Neural cell (in vitro differentiated cells): ENCODE results near the gene L3MBTL1. TPM values are rescaled to one million over a fixed set of nuclear protein-coding genes. Genes with fewer than 3 reads are reported as not detected.

Experiments
- H2AFZ ChIP-seq: fragments of 200-600, 300-800 bp; sonication (generic), shearing (Covaris generic); 2 replicates; pipeline ENCODE4 v1.6.0; 2014; ENCODE audit warnings: low read depth, mild to moderate bottlenecking, antibody characterized with exemption, low read length, moderate library complexity
- H3F3A ChIP-seq: fragments of 200-600 bp; shearing (Covaris generic); 2 replicates; pipeline ENCODE4 v1.6.1; 2016; ENCODE audit warnings: mild to moderate bottlenecking, moderate library complexity, mixed read lengths, antibody characterized with exemption, low read length; ENCODE audit not compliant: insufficient read depth, poor library complexity, severe bottlenecking
- H3K27ac ChIP-seq: fragments of 200-600, 300-800 bp; sonication (generic), shearing (Covaris generic); 2 replicates; pipeline ENCODE4 v1.5.1; 2014; ENCODE audit warnings: mild to moderate bottlenecking, low read length, moderate library complexity
- H3K27me3 ChIP-seq: fragments of 300-800, 200-600 bp; sonication (generic), shearing (Covaris generic); 2 replicates; pipeline ENCODE4 v1.6.0; 2014; ENCODE audit warnings: mild to moderate bottlenecking, low read depth, low read length, moderate library complexity; ENCODE audit not compliant: insufficient read depth
- H3K36me3 ChIP-seq: fragments of 300-800, 200-600 bp; sonication (generic), shearing (Covaris generic); 2 replicates; pipeline ENCODE4 v1.5.1; 2014; ENCODE audit warnings: mild to moderate bottlenecking, antibody characterized with exemption, low read length, moderate library complexity; ENCODE audit not compliant: insufficient read depth
- H3K4me2 ChIP-seq: fragments of 300-800, 200-600 bp; sonication (generic), shearing (Covaris generic); 2 replicates; pipeline ENCODE4 v1.6.0; 2014; ENCODE audit warnings: mild to moderate bottlenecking, low read length
- H3K4me3 ChIP-seq: fragments of 300-800, 200-600 bp; sonication (generic), shearing (Covaris generic); 2 replicates; pipeline ENCODE4 v1.5.1; 2014; ENCODE audit warnings: mild to moderate bottlenecking, low read length, moderate library complexity
- H3K79me2 ChIP-seq: fragments of 200-600 bp; shearing (Covaris generic); replicated peaks from 2 replicates; pipeline ENCODE4 v1.6.0; 2014; ENCODE audit warnings: mild to moderate bottlenecking, low read length, moderate library complexity; ENCODE audit not compliant: insufficient read depth
- H3K9ac ChIP-seq: fragments of 300-800, 200-600 bp; sonication (generic), shearing (Covaris generic); 2 replicates; pipeline ENCODE4 v1.6.1; 2016; ENCODE audit warnings: mild to moderate bottlenecking, low read length, mixed read lengths
- H3K9me2 ChIP-seq: fragments of 200-600 bp; shearing (Covaris generic); 2 replicates; pipeline ENCODE4 v1.6.1; 2016; ENCODE audit warnings: mild to moderate bottlenecking, low read length, mixed read lengths; ENCODE audit not compliant: insufficient read depth
- H3K9me3 ChIP-seq: fragments of 200-600, 300-800 bp; sonication (generic), shearing (Covaris generic); 2 replicates; pipeline ENCODE4 v1.6.1; 2016; ENCODE audit warnings: mild to moderate bottlenecking, mixed run types, low read length, moderate library complexity, mixed read lengths
- H4K20me1 ChIP-seq: fragments of 200-600 bp; shearing (Covaris generic); 2 replicates; pipeline ENCODE4 v1.6.1; 2016; ENCODE audit warnings: mild to moderate bottlenecking, mixed run types; ENCODE audit not compliant: insufficient read depth
- CTCF ChIP-seq: fragments of 450-650 bp; IDR thresholded peaks from 2 replicates; pipeline ENCODE4 v1.5.1; 2014; ENCODE audit warnings: antibody characterized with exemption, mild to moderate bottlenecking, moderate library complexity; ENCODE audit not compliant: poor library complexity, severe bottlenecking
- EP300 ChIP-seq: fragments of 450-650 bp; conservative IDR thresholded peaks from 2 replicates; pipeline ENCODE4 v1.6.1; 2014; ENCODE audit warnings: antibody characterized with exemption, mild to moderate bottlenecking, moderate library complexity; ENCODE audit not compliant: poor library complexity, severe bottlenecking
- EZH2 ChIP-seq: fragments of 200-600, 300-800 bp; shearing (Covaris generic), sonication (generic); IDR thresholded peaks from 2 replicates; pipeline ENCODE4 v1.6.1; 2014; ENCODE audit warnings: antibody characterized with exemption, low read length, borderline replicate concordance, mild to moderate bottlenecking; ENCODE audit not compliant: insufficient read depth, poor library complexity, severe bottlenecking
- MXI1 ChIP-seq: fragments of 450-650 bp; conservative IDR thresholded peaks from 2 replicates; pipeline ENCODE4 v1.6.1; 2014; ENCODE audit warnings: antibody characterized with exemption, mild to moderate bottlenecking; ENCODE audit not compliant: poor library complexity, severe bottlenecking
- POLR2AphosphoS5 ChIP-seq: IDR thresholded peaks from 2 replicates; pipeline ENCODE4 v1.6.1; 2012
- RAD21 ChIP-seq: fragments of 450-650 bp; conservative IDR thresholded peaks from 2 replicates; pipeline ENCODE4 v1.6.1; 2014; ENCODE audit warnings: antibody characterized with exemption, mild to moderate bottlenecking, moderate library complexity
- REST ChIP-seq: IDR thresholded peaks from 2 replicates; pipeline ENCODE4 v1.6.1; 2012; ENCODE audit warnings: borderline replicate concordance
- SMC3 ChIP-seq: fragments of 450-650 bp; conservative IDR thresholded peaks from 2 replicates; pipeline ENCODE4 v1.6.1; 2014; ENCODE audit warnings: antibody characterized with exemption, mild to moderate bottlenecking, moderate library complexity; ENCODE audit not compliant: poor library complexity
- TAF1 ChIP-seq: IDR thresholded peaks from 2 replicates; pipeline ENCODE4 v1.6.1; 2012; ENCODE audit warnings: low read depth
- polyA plus RNA-seq: library from polyadenylated mRNA; depleted of rRNA; stranded (reverse); fragments of >200 nt; gene quantifications from 2 replicates; pipeline ENCODE4 v1.2.3, GENCODE V29; 2014

Gene L3MBTL1
- polyA plus RNA-seq, 1 donor from 2014 or later = 22.0 TPM

GRCh38 chr20:43531091-43531443 lies 23.6 kb downstream of the L3MBTL1 start:
- H3K36me3 ChIP-seq = no peaks in the 10 kb centered on the region
- H4K20me1 ChIP-seq = no peaks in the 10 kb centered on the region
- no peaks in the 10 kb centered on the region for H3K9me3 ChIP-seq
- H3K9ac ChIP-seq = no peak overlapping the region
- no peaks in the 10 kb centered on the region for H3K79me2 ChIP-seq
- H3K27ac ChIP-seq = no peak overlapping the region
- H2AFZ ChIP-seq = no peak overlapping the region
- H3K27me3 ChIP-seq = no peaks in the 10 kb centered on the region
- TF ChIP-seq REST (no peak), EP300 (no peak), TAF1 (no peak), MXI1 (no peak), EZH2 (no peak), SMC3 (no peak), RAD21 (no peak)
- no peaks in the 10 kb centered on the region for H3K9me2 ChIP-seq
- no peaks in the 10 kb centered on the region for H3F3A ChIP-seq
- H3K4me2 ChIP-seq = no peak overlapping the region
- no peak overlapping the region for H3K4me3 ChIP-seq

GRCh38 chr20:43532416-43533055 lies 25.0 kb downstream of the L3MBTL1 start:
- no peaks in the 10 kb centered on the region for H3K27me3 ChIP-seq
- no peak overlapping the region for H3K4me3 ChIP-seq
- H3K9me3 ChIP-seq = no peaks in the 10 kb centered on the region
- H4K20me1 ChIP-seq = no peaks in the 10 kb centered on the region
- TF ChIP-seq POLR2AphosphoS5 = no peak
- TF ChIP-seq REST = no peak
- no peak for TF ChIP-seq CTCF
- no peak for TF ChIP-seq TAF1
- no peak for TF ChIP-seq RAD21
- TF ChIP-seq EP300 = no peak
- no peak for TF ChIP-seq SMC3
- TF ChIP-seq MXI1 = no peak
- TF ChIP-seq EZH2 = no peak
- H3K9ac ChIP-seq = no peak overlapping the region
- H2AFZ ChIP-seq = no peak overlapping the region
- no peaks in the 10 kb centered on the region for H3F3A ChIP-seq
- no peaks in the 10 kb centered on the region for H3K36me3 ChIP-seq
- H3K9me2 ChIP-seq = no peaks in the 10 kb centered on the region
- H3K27ac ChIP-seq = no peak overlapping the region
- H3K79me2 ChIP-seq = no peaks in the 10 kb centered on the region
- H3K4me2 ChIP-seq = no peak overlapping the region
